HG03135 (cell line): Measurements from ENCODE around the gene SSC5D.
"Not testable (repeated sequence)": the region's sequence is repeated elsewhere in the genome, so short reads cannot be mapped to it uniquely, and the experiment has no call there.

ENCODE experiments used
- ATAC-seq: cut with Tn5 transposase; IDR thresholded peaks from one replicate; pipeline ENCODE4 v1.9.1; 2021; ENCODE audit warnings: mild to moderate bottlenecking, moderate library complexity; ENCODE audit not compliant: unreplicated experiment

The SSC5D gene

DNA sequence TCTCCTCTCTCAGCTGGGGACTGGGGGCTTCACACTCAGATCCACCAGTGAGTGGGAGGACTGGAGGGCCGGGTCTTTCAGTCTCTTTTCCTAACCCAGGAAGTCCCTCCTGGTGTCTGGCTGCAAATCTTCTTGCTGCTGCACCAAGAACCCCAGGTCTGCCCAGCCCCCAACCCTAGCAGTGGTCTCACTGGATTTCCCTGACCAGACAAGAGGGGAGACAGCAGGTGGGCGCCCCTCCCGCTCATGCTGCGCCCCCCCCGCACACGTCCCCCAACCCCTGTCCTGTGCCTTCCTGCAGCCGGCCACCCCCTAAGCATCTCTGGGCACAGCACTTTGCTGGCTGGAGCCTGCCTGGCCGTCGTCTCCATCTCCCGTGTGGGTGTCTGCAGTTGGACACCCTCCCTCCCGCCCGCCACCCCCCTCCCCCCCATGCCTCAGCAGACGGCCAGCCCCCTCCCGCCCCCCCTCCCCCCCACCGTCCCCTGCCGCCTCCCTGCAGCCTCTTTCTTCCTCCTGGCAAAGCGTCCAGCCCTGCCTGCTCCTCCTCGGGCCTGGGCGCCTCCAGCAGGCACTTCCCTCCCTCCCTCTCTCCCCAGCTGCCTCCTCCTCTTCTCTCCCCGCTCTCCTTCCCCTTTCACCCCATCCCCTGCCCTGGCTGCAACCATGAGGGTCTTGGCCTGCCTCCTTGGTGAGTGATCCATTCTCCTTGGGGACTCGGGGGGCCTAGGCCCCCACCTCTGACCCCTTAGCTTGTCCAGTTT is at the start of gene SSC5D:
TSS of gene SSC5D (plus strand) at position 513 of the 764 bp plus-strand sequence. CDS start at position 667, 154 bp downstream.
- no peak for ATAC-seq

- ATAC-seq: no peak
Measured at GRCh38 chr19:55439052-55439451, 49.2 kb upstream of the SSC5D start.

- no peak for ATAC-seq
Measured at GRCh38 chr19:55440411-55441105, 47.7 kb upstream of the SSC5D start.

DNA sequence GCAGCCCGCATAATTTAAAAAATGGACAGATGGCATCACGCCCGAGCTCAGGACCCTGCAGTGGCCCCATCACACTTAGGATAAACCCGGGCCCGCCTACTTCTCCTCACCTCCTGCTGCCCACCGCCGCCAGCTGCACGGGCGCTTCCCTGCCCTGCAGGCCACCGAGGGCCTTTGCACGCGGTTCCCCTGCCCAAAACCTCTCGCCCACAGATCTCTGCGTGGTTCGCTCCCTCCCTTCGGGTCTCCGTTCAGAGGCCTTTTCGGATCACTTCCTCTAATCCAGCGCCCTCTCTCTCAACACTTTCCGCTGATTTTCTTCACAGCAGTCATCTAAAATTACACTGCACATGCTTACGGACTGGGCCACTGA is 46.9 kb upstream of the SSC5D start:
- ATAC-seq: no peak

DNA sequence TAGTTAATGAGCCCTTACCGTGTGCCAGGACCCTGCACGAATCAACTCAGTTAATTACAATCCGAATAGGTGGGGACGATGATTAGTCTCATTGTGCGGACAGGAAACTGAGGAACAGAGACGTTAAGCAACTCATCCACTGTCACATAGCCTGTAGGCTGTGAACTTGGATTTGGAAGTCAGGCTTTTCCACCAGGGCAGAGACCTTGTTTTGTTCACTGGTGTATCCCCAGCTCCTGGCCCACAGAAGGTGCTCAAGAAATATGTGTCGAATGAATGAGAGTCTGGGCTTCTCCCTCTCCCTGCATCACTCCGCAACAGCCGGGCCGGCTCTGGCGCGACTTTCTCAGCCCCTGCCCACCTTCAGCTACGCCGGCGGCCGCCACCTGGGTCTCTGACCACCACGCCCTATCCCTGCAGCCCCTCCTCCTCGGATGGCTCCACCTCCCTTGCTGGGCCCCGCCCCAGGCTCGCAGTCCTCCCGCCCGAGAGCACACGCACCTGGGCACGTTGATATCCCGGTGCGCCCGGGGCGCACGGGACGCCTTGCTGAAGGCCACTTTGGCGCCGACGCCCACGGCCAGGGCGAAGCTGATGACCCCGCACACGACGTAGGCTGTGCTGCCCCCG is 46.4 kb upstream of the SSC5D start:
- no peak for ATAC-seq

- no peak for ATAC-seq
Measured at GRCh38 chr19:55442372-55442961, 45.8 kb upstream of the SSC5D start.

GRCh38 chr19:55443045-55443823 is 45.0 kb upstream of the SSC5D start, which contains the start of gene SHISA7:
SHISA7 (minus strand) TSS chr19:55443300; CDS start chr19:55442863, 437 bp downstream.
- no peak for ATAC-seq

DNA sequence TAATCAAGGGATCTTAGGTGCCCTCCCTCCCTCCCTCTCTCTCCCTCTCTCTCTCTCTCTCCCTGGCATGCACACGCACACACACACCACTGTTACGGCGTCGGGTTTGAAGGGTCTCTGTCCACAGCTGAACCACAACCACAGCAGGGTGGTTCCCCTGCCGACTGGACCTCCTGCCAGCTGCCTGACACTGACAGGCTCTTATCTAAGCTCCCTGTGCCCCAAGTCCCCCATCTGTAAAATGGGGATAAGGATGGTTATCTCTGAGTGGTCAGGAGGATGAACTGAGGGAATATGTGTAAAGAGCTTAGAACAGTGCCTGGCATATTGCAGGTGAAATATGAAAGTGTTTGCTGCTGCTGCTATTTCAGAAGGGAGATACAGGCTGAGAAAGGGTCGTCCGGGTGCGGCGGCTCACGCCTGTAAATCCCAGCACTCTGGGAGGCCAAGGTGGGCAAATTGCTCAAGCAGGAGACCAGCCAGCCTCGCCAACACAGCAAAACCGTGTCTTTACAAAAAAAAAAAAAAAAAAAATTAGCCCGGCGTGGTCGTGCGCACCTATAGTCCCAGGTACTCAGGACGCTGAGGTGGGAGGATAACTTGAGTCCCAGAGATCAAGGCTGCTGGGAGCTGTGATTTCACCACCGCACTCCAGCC is 44.3 kb upstream of the SSC5D start:
- ATAC-seq: no peak

DNA sequence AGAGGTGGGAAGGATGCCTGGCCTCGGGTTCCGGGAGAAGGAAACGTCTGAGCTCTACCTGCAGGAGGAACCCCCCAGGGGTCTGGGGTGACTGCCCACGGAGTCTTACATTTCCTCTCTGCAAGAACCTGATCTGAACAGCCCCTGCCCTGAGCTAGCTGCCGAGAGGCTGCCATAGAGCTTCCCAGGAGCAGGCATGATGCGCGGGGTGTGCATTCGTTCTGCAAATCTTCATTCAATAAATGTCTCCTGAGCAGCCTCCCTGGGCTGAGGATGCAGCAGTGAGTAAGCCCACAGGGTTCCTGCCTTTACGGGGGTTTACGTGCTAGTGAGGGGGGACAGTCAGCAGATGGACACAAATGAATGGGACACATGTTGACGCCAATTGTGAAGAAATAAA is 43.6 kb upstream of the SSC5D start:
- ATAC-seq: no peak

DNA sequence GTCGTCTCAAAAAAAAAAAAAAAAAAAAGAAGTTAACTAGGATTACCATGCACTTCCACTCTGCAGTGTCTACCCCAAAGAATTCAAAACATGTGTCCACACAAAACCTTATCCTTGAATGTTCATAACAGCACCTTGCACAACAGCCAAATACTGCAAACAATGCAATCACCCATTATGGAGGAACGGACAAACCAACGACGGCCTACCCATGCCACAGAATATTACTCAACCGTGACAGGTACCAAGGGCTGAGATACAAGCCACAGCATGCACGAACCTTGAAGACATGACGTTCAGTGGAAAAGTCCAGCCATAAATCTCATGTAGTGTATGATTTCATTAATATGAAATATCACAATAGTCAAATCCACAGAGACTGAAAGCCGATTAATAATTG is 42.2 kb upstream of the SSC5D start:
- no peak for ATAC-seq

GRCh38 chr19:55447421-55448174 is 40.6 kb upstream of the SSC5D start:
- no peak for ATAC-seq

DNA sequence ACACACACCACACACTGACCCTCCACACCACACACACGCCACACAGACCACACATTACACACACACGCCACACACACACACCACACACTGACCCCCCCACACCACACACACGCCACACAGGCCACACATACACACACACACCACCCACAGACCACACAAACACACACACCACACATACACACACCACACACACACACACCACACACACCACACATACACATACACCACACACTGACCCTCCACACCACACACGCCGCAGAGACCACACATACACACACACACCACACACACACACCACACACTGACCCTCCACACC is 40.1 kb upstream of the SSC5D start:
- ATAC-seq: not testable (repeated sequence)

DNA sequence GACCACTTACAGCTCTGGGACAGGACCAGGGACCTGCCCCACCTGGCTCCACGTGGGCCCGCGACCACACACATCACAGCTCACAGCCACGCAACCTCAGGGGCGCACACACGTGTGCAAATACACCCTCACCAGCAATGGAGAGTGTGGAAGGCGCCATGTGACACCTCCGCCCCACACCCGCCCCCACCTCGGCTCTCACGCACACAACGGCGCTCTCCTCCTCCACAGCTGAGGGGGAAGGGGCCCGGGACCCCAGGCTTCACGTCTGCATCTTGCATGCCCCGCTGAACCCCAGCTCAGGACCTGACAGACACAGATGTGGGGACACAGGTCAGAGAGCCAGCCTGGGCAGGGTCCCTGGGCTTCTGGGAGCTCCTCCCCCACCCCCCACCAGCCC is 38.8 kb upstream of the SSC5D start:
- ATAC-seq: no peak

DNA sequence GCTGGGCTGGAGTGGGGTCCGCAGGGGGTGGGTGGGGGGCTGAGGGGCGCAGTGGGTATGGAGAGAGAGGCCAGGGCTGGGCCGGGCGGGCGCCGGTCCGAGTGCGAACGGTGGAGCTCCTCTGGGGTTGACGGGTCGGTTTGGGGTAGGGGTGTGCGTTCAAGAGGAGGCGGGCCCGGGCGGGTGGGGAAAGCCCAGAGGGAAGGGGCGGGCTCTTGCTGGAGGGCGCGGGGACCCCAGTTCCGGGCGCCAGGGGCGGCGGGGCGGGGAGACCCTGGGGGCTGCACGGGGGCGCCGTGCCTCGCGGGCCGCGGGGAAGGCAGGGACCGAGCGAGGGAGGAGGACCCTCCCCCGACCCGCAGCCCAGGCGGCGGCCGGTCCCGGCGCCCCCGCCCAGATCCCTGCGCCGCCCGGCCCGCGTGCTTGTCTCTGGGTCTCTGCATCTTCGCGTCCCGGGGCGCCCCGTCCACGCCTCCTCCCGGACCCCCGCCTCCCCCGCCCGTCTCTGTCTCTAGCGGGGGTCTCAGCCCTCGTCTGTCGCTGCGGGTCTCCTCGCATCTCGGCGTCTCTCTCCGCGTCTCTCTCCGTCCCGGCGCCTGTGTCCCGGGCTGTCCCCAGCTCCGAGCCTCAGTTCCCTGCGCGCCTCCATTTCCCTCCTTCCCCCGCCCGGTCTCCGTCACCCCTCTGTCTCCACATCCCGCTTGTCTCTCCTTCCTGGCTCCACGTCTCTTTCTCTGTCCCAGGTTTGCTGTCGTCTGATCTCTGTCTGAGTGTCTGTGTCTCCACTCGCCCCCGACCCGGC is 36.9 kb upstream of the SSC5D start:
- no peak for ATAC-seq

DNA sequence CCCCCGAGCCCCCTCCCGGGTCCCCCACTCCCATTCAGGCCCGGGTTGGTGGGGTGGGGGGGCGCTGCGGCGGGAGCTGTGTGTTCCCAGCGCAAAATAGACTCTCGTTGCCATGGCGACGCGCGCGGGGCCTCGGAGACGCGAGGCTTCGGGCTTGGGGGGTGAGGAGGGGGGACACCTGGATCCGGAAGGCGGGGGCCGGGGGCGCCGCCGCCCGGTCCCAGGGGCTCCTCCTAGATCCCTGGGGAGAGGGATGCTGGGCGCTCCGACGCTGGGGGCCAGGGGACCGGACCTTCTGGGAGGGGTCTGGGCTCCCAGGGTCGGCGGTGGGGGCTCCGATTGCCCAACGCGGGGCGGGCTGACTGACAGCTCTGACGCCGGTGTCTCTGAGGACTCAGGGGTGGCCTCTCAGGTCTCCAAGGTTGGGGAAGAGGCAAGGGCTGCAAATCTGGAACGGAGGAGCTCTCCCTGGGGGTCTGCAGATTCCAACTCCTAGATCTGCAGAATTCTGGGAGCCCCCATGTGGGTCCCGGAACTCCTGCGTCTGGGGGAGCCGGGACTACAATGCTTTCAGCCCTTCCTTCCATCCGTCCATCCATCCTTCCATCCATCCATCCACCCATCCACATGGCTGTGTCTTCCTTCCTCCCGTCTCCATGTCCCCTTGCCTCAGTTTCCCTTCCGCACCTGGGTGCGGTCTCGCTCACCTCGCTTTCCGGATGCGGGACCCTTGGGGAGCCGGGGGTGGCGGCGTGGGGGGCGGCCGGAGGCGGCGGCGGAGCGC is 36.1 kb upstream of the SSC5D start:
- ATAC-seq: no peak

DNA sequence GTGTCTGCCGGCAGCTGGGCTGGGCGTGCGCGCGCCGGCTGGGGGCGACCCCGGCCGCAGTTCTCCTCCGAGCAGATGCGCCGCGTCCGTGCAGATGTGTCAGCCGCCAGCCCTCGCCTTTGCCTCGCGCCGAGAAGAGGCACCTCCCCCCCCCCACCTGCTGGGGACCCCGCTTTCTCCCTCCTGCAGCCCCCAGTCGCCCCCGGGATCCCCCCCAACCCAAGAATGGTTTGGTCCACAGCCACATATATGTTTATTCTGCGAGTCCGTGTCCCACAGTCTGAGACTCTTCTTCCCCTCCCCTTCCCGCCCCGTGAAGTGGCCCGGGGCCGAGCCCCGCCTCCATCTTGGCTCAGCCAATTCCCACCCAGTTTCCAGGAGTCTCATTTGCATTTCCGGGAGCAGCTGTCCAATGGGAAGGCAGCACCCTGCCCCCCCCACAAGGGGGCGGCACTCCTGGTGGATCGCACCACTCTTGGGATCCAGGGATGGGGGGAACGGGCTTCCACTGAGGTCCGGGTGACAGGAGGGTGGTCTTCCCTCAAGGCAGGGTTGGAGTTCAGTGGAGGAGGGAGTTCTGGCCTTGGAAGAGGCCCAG is 35.4 kb upstream of the SSC5D start:
- ATAC-seq: no peak

DNA sequence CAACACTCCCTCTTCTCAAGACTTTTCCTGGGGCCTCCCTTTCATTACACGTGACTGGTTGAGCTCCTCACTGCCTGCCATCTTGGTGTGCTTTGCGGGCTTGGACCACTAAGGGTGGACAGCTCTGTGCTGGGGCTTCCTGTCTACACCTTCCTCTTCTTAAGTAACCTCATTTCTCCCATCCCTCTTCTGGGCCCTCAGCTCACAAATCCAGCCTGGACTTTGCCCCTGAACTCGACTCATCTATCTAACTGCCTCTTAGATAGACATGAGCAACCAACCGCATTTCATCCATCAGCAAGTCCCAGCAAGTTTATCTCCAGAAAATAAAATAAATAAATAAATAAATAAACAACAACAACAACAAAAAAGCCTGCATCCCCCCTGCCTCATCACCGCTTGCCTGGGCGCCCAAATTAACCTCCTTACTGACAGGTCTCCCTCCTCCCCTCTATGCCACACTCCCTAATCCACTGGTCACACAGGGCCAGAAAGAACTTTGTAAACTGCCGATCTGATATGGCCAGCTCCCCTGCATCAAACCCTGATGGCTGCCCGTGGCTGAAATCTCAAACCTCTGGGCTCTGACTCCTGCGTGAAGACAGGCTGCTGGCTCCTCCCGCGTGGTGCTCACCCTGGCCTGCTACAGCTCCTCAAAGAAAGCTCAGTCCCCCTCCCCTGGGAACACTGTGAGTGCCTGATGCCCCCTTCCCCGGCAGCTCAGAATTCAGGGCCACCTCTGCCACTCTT is 34.5 kb upstream of the SSC5D start:
- ATAC-seq: no peak
